ENCODE measurements around the gene FOXP4.

The FOXP4 gene

DNA sequence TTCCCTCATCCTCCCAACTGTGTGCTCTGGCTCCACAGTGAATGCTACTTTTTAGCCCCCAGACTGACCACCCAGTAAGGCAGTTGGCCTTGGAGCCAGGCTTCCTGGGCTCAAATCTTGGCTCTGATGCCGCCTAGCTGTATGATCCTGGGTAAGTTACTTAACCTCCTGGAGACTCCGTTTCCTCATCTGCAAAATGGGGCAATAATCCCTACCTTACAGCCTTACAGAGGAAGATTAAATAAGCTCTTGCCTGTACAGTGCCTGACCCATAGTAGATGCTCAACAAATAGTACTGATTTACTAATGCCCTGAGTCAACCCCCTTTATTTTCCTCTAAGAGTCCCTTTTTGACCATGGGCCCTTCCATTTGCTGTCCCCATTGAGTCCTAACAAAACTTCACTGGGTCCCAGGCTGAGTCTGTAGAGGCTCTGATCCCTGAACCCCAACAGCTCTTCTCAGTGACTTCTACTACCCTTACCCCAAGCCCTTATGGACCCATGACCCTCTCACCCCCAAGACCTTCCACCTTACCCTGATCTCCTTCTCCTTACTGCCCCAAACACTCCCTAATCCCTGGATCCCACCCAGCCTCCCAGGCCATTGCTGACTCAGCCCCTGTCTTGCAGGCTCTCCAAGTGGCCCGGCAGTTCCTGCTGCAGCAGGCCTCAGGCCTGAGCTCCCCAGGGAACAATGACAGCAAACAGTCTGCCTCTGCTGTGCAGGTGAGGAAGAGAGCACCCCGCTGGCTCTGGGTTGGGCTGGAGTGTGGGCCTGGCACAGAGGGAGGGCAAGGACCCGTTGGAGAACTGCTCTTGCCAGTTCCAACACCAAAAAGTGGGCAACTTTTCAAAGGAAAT, 31.4 kb downstream of the FOXP4 start:
- H3K9me3 ChIP-seq (ENCODE audit: insufficient read depth, low read length) = no peaks in the 10 kb centered on the region
- H3K27me3 ChIP-seq (ENCODE audit: low read depth, low read length) = no peaks in the 10 kb centered on the region
- no peak overlapping the region for H3K4me2 ChIP-seq (ENCODE audit: low read length)
- H3K79me2 ChIP-seq (ENCODE audit: low read length) = peaks cover 7% of the 10 kb centered on the region; the same call in 1 of the 2 replicates
- H2AFZ ChIP-seq (ENCODE audit: low read depth, low read length) = no peak overlapping the region
- H3K4me3 ChIP-seq (ENCODE audit: low read length) = no peak overlapping the region
- peaks cover 27% of the 10 kb centered on the region for H3K4me1 ChIP-seq (ENCODE audit: low read length)
- no peak overlapping the region for H3K27ac ChIP-seq (ENCODE audit: low read length)
- H3K36me3 ChIP-seq (replicated peaks; ENCODE audit: low read depth, low read length) = peaks cover 11% of the 10 kb centered on the region
- no peak for TF ChIP-seq EZH2phosphoT487 (IDR thresholded peaks at IDR 0.05; ENCODE audit: low read depth)
- TF ChIP-seq CTCF (IDR thresholded peaks at IDR 0.05; ENCODE audit: low read depth, low read length) = no peak
- no peaks in the 10 kb centered on the region for H4K20me1 ChIP-seq (ENCODE audit: insufficient read depth, low read length)
- H3K9ac ChIP-seq (ENCODE audit: low read length) = no peak overlapping the region

- no peak overlapping the region for H3K4me2 ChIP-seq (ENCODE audit: low read length)
Measured at GRCh38 chr6:41578217-41579087, 32.3 kb downstream of the FOXP4 start.

DNA sequence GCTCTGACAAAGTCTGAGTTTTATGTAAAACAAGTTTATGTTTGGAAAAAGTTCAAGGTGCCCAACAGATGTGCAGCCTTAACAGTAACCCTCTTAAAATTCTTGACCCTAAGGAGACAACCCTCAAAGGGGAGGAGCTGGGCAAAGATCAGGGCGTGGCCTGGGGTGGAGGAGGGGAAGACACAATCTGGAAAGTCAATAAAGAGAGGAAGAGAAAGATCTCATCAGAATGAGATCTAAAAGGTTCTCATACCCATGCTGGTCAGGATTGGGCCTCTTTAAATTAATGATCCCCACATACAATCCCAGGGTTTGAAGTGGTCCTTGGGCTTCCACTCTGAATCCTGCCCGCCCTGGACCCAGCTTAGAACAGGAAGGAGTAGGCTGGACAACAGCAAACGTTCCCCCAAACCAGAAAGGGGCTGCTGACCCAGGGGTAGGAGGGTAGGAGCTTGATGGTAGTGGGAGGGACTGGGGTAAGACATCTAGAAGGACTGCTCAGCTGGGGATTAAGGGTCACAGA, 33.0 kb downstream of the FOXP4 start:
- no peaks in the 10 kb centered on the region for H3K27me3 ChIP-seq (ENCODE audit: low read depth, low read length)
- H3K4me1 ChIP-seq (ENCODE audit: low read length) = peaks cover 11% of the 10 kb centered on the region
- no peaks in the 10 kb centered on the region for H4K20me1 ChIP-seq (ENCODE audit: insufficient read depth, low read length)
- H3K27ac ChIP-seq (ENCODE audit: low read length) = no peak overlapping the region
- H2AFZ ChIP-seq (ENCODE audit: low read depth, low read length) = no peak overlapping the region
- no peak for TF ChIP-seq CTCF (IDR thresholded peaks at IDR 0.05; ENCODE audit: low read depth, low read length)
- no peak for TF ChIP-seq EZH2phosphoT487 (IDR thresholded peaks at IDR 0.05; ENCODE audit: low read depth)
- no peaks in the 10 kb centered on the region for H3K9me3 ChIP-seq (ENCODE audit: insufficient read depth, low read length)
- no peak overlapping the region for H3K9ac ChIP-seq (ENCODE audit: low read length)
- peaks cover 6% of the 10 kb centered on the region for H3K36me3 ChIP-seq (replicated peaks; ENCODE audit: low read depth, low read length)
- H3K4me2 ChIP-seq (ENCODE audit: low read length) = no peak overlapping the region
- H3K4me3 ChIP-seq (ENCODE audit: low read length) = no peak overlapping the region
- no peaks in the 10 kb centered on the region for H3K79me2 ChIP-seq (ENCODE audit: low read length)

More at GRCh38 chr6:41578217-41579087, 32.3 kb downstream of the FOXP4 start:
- Histone ChIP-seq H3K27ac (ENCODE audit: low read length) (no peak overlapping the region), H3K4me1 (ENCODE audit: low read length) (peaks cover 18% of the 10 kb centered on the region), H3K9me3 (ENCODE audit: insufficient read depth, low read length) (no peaks in the 10 kb centered on the region), H4K20me1 (ENCODE audit: insufficient read depth, low read length) (no peaks in the 10 kb centered on the region), H3K4me3 (ENCODE audit: low read length) (no peak overlapping the region), H3K27me3 (ENCODE audit: low read depth, low read length) (no peaks in the 10 kb centered on the region), H3K9ac (ENCODE audit: low read length) (no peak overlapping the region), H3K36me3 (replicated peaks; ENCODE audit: low read depth, low read length) (peaks cover 6% of the 10 kb centered on the region), H3K79me2 (ENCODE audit: low read length) (peaks cover 4% of the 10 kb centered on the region; the same call in 1 of the 2 replicates), H2AFZ (ENCODE audit: low read depth, low read length) (no peak overlapping the region)
- no peak for TF ChIP-seq EZH2phosphoT487 (IDR thresholded peaks at IDR 0.05; ENCODE audit: low read depth)
- TF ChIP-seq CTCF (IDR thresholded peaks at IDR 0.05; ENCODE audit: low read depth, low read length) = no peak

DNA sequence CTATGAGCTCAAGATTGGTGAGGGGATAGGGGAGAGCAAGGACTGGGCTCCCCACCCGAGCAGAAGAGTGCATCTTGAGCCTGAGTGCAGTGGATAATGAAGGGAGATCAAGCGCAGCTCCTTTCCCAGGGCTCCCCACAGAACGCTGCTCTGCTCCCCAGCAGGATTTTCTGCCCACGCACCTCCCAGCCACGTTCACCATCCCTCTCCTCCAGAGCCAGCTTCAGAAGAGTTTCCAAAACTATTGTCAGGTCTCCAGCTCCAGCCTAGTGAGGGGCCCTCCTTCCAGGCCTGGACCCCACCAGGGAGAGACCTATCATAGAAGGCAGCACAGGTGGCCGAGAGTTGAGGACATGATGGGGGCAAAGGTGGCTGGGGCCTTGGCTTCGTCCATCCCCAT, 34.5 kb downstream of the FOXP4 start:
- Histone ChIP-seq H3K36me3 (replicated peaks; ENCODE audit: low read depth, low read length) (peaks cover 16% of the 10 kb centered on the region), H3K4me1 (ENCODE audit: low read length) (peaks cover 14% of the 10 kb centered on the region; the same call in 1 of the 2 replicates), H3K4me2 (ENCODE audit: low read length) (no peak overlapping the region), H3K9ac (ENCODE audit: low read length) (no peak overlapping the region), H3K27me3 (ENCODE audit: low read depth, low read length) (no peaks in the 10 kb centered on the region), H3K4me3 (ENCODE audit: low read length) (no peak overlapping the region), H4K20me1 (ENCODE audit: insufficient read depth, low read length) (no peaks in the 10 kb centered on the region), H2AFZ (ENCODE audit: low read depth, low read length) (no peak overlapping the region), H3K79me2 (ENCODE audit: low read length) (no peaks in the 10 kb centered on the region), H3K27ac (ENCODE audit: low read length) (no peak overlapping the region), H3K9me3 (ENCODE audit: insufficient read depth, low read length) (no peaks in the 10 kb centered on the region)
- no peak for TF ChIP-seq EZH2phosphoT487 (IDR thresholded peaks at IDR 0.05; ENCODE audit: low read depth)
- TF ChIP-seq CTCF (IDR thresholded peaks at IDR 0.05; ENCODE audit: low read depth, low read length) = no peak

Measured in OCI-LY3 (cell line).